SK-N-SH treated with all-trans-retinoic acid at 6 μM for 48 hours (cell line): ENCODE results near the gene ZNF627.

Experiments
- ATAC-seq: fragments of 200-7000 bp; cut with Tn5 transposase; 3 replicates; pipeline ENCODE4 v1.9.1; 2020; ENCODE audit warnings: mild to moderate bottlenecking, moderate library complexity
- ARNTL ChIP-seq: fragments of 450-650 bp; formaldehyde crosslinking; IDR thresholded peaks from 2 replicates; pipeline ENCODE4 v1.5.0; 2020; ENCODE audit warnings: low read depth, mild to moderate bottlenecking, moderate library complexity, borderline replicate concordance
- BACH2 ChIP-seq: fragments of 250-450 bp; sonication (Bioruptor Pico); IDR thresholded peaks from 2 replicates; pipeline ENCODE4 v1.9.0; 2021; ENCODE audit warnings: mild to moderate bottlenecking, borderline replicate concordance
- CSDC2 ChIP-seq: fragments of 250-450 bp; sonication (Bioruptor Pico); IDR thresholded peaks from 2 replicates; pipeline ENCODE4 v1.5.0; 2020; ENCODE audit warnings: mild to moderate bottlenecking, moderate library complexity
- CSRNP3 ChIP-seq: fragments of 250-450 bp; sonication (Bioruptor Pico); IDR thresholded peaks from 2 replicates; pipeline ENCODE4 v1.5.1; 2021; ENCODE audit warnings: mild to moderate bottlenecking, moderate library complexity
- ESRRG ChIP-seq: fragments of 250-450 bp; sonication (Bioruptor Pico); IDR thresholded peaks from 2 replicates; pipeline ENCODE4 v1.6.1; 2021; ENCODE audit warnings: mild to moderate bottlenecking
- GLIS3 ChIP-seq: fragments of 250-450 bp; sonication (Bioruptor Pico); IDR thresholded peaks from 2 replicates; pipeline ENCODE4 v1.5.0; 2020; ENCODE audit warnings: mild to moderate bottlenecking, moderate library complexity
- OSR1 ChIP-seq: fragments of 250-450 bp; sonication (Bioruptor Pico); IDR thresholded peaks from 2 replicates; pipeline ENCODE4 v1.8.0; 2022; ENCODE audit warnings: moderate library complexity, mild to moderate bottlenecking, inconsistent platforms
- PPARA ChIP-seq: fragments of 250-450 bp; sonication (Bioruptor Pico); IDR thresholded peaks from 2 replicates; pipeline ENCODE4 v1.5.0; 2020; ENCODE audit warnings: mild to moderate bottlenecking, borderline replicate concordance
- RARB ChIP-seq: fragments of 250-450 bp; sonication (Bioruptor Pico); IDR thresholded peaks from 2 replicates; pipeline ENCODE4 v1.8.0; 2021; ENCODE audit warnings: mild to moderate bottlenecking, moderate library complexity
- SNAI2 ChIP-seq: fragments of 250-450 bp; sonication (Bioruptor Pico); IDR thresholded peaks from 2 replicates; pipeline ENCODE4 v1.5.0; 2020; ENCODE audit warnings: mild to moderate bottlenecking, moderate library complexity
- TCF4 ChIP-seq: fragments of 250-450 bp; sonication (Bioruptor Pico); IDR thresholded peaks from 2 replicates; pipeline ENCODE4 v1.8.0; 2021; ENCODE audit warnings: mild to moderate bottlenecking, moderate library complexity, borderline replicate concordance
- TOX ChIP-seq: fragments of 250-450 bp; sonication (Bioruptor Pico); IDR thresholded peaks from 2 replicates; pipeline ENCODE4 v1.8.0; 2021; ENCODE audit warnings: mild to moderate bottlenecking, moderate library complexity, borderline replicate concordance
- TSHZ2 ChIP-seq: fragments of 250-450 bp; sonication (Bioruptor Pico); IDR thresholded peaks from 2 replicates; pipeline ENCODE4 v1.5.0; 2020; ENCODE audit warnings: mild to moderate bottlenecking, moderate library complexity
- ZC3H10 ChIP-seq: fragments of 250-450 bp; sonication (Bioruptor Pico); IDR thresholded peaks from 2 replicates; pipeline ENCODE4 v1.5.1; 2021; ENCODE audit warnings: mild to moderate bottlenecking, moderate library complexity
- ZFP3 ChIP-seq: fragments of 250-450 bp; sonication (Bioruptor Pico); IDR thresholded peaks from 2 replicates; pipeline ENCODE4 v1.5.0; 2020; ENCODE audit warnings: mild to moderate bottlenecking, moderate library complexity
- ZFP30 ChIP-seq: fragments of 450-650 bp; formaldehyde crosslinking; IDR thresholded peaks from 2 replicates; pipeline ENCODE4 v1.5.0; 2022; ENCODE audit warnings: mild to moderate bottlenecking, moderate library complexity
- ZNF565 ChIP-seq: fragments of 450-650 bp; formaldehyde crosslinking; conservative IDR thresholded peaks from 2 replicates; pipeline ENCODE4 v1.5.0; 2020; ENCODE audit warnings: low read depth, mild to moderate bottlenecking, moderate library complexity
- ZNF70 ChIP-seq: fragments of 450-650 bp; formaldehyde crosslinking; IDR thresholded peaks from 2 replicates; pipeline ENCODE4 v1.5.0; 2020; ENCODE audit warnings: mild to moderate bottlenecking, moderate library complexity
- ZNF8 ChIP-seq: fragments of 450-650 bp; formaldehyde crosslinking; IDR thresholded peaks from 2 replicates; pipeline ENCODE4 v1.5.0; 2020; ENCODE audit warnings: mild to moderate bottlenecking, moderate library complexity
- TF ChIP-seq, protein P1 (sequence below): fragments of 250-450 bp; sonication (Bioruptor Pico); IDR thresholded peaks from 2 replicates; pipeline ENCODE4 v1.5.1; 2020; ENCODE audit warnings: low read depth, mild to moderate bottlenecking, moderate library complexity
- TF ChIP-seq, protein P2 (sequence below): fragments of 250-450 bp; sonication (Bioruptor Pico); IDR thresholded peaks from 2 replicates; pipeline ENCODE4 v1.8.0; 2020; ENCODE audit warnings: mild to moderate bottlenecking, moderate library complexity, borderline replicate concordance

Gene ZNF627

GRCh38 chr19:11574689-11575088, 22.6 kb upstream of the ZNF627 start:
- no peak for ATAC-seq
- TF ChIP-seq ZFP3 (CRISPR knock-in tag) (no peak), RARB (CRISPR knock-in tag) (no peak)
- TF ChIP-seq, protein P1, sequence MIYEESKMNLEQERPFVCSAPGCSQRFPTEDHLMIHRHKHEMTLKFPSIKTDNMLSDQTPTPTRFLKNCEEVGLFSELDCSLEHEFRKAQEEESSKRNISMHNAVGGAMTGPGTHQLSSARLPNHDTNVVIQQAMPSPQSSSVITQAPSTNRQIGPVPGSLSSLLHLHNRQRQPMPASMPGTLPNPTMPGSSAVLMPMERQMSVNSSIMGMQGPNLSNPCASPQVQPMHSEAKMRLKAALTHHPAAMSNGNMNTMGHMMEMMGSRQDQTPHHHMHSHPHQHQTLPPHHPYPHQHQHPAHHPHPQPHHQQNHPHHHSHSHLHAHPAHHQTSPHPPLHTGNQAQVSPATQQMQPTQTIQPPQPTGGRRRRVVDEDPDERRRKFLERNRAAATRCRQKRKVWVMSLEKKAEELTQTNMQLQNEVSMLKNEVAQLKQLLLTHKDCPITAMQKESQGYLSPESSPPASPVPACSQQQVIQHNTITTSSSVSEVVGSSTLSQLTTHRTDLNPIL (CRISPR knock-in tag), result no peak
- TF ChIP-seq, all 23 proteins: peak for 0

DNA sequence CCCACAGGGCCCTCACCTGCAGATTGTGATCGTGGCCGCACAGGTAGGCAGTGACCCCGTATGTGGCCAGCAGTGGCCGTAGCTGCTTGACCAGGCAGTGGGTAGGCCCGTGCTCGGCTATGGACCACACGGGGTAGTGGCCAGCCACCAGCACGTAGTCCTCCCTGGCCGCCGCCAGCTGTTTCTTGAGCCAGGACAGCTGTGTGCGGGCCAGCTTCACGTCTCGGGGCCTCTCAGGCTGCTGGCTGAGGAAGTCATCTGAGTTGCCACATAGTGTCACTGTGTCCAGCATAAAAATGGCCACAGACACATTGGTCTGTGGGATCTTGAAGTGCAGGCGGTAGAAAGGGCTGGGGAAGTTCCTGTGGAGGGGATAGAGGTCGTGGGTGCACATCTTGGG, 21.1 kb upstream of the ZNF627 start:
- no peak for TF ChIP-seq ESRRG (CRISPR knock-in tag)
- no peak for TF ChIP-seq TOX
- no peak for TF ChIP-seq SNAI2 (CRISPR knock-in tag)
- TF ChIP-seq ZFP30 (CRISPR knock-in tag), result no peak
- TF ChIP-seq, protein P2, sequence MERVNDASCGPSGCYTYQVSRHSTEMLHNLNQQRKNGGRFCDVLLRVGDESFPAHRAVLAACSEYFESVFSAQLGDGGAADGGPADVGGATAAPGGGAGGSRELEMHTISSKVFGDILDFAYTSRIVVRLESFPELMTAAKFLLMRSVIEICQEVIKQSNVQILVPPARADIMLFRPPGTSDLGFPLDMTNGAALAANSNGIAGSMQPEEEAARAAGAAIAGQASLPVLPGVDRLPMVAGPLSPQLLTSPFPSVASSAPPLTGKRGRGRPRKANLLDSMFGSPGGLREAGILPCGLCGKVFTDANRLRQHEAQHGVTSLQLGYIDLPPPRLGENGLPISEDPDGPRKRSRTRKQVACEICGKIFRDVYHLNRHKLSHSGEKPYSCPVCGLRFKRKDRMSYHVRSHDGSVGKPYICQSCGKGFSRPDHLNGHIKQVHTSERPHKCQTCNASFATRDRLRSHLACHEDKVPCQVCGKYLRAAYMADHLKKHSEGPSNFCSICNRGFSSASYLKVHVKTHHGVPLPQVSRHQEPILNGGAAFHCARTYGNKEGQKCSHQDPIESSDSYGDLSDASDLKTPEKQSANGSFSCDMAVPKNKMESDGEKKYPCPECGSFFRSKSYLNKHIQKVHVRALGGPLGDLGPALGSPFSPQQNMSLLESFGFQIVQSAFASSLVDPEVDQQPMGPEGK, result no peak
- TF ChIP-seq OSR1 (CRISPR knock-in tag), result no peak
- TF ChIP-seq TCF4, result no peak
- no peak for TF ChIP-seq ZFP3 (CRISPR knock-in tag)
- no peak for TF ChIP-seq ZNF565 (CRISPR knock-in tag)
- TF ChIP-seq GLIS3 (CRISPR knock-in tag), result no peak
- no peak for TF ChIP-seq RARB (CRISPR knock-in tag)
- TF ChIP-seq ZC3H10, result no peak
- TF ChIP-seq ZNF8, result no peak
- no peak for TF ChIP-seq ARNTL (CRISPR knock-in tag)
- TF ChIP-seq CSDC2 (CRISPR knock-in tag), result no peak
- TF ChIP-seq PPARA (CRISPR knock-in tag), result no peak
- no peak for TF ChIP-seq ZNF70 (CRISPR knock-in tag)
- no peak for TF ChIP-seq TSHZ2 (CRISPR knock-in tag)
- no peak for TF ChIP-seq BACH2 (CRISPR knock-in tag)
- ATAC-seq, result no peak

DNA sequence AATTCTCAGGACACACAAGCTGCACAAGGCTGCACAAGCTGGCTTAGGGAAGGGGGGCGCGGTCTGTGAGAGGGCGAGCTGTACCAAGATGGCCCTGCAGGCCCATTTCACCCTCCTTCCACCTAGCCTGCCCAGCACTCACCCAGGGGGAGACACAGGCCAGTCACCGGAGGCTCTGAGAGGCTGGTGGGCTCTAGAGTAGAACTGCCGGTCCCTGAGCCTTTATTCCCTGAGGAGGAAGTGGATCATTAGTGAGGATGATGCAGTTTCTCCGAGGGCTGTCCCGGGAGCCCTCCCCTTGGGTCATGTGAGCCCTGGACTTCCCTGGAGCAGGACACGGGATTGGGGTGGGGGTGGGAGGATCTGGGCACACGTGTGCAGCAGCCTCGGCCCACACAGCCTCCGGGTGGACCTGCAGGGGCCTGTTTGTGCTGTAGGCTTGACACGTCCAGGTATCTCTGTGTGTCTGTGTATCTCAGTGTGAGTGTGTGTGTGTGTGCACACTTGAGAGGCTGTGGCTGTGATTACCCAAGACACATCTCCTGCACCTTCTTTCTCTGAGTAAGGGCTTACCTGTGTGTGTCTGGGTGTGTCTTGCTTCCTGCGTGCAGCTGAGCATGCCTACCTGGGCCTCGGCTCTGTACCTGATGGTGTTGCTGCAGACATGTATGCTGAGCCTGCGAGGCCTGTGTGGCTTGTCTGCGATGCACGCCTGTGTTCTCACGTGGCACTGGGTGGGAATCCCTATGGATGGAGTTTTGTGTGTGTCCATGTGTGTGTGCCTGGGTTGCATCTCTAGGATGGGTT, 19.6 kb upstream of the ZNF627 start, which contains the start of gene ACP5:
Gene ACP5 (minus strand): TSS at position 195 of the 807 bp plus-strand sequence. CDS start 328 bp downstream, outside the sequence.
- no peak for ATAC-seq

More for the DNA sequence above, 19.6 kb upstream of the ZNF627 start, which contains the start of gene ACP5:
- TF ChIP-seq ARNTL (CRISPR knock-in tag) (no peak), TCF4 (no peak), ZNF8 (no peak), ZNF70 (CRISPR knock-in tag) (no peak), PPARA (CRISPR knock-in tag) (no peak), CSRNP3 (no peak), OSR1 (CRISPR knock-in tag) (no peak), TSHZ2 (CRISPR knock-in tag) (no peak), ZC3H10 (no peak), BACH2 (CRISPR knock-in tag) (no peak), ZFP3 (CRISPR knock-in tag) (no peak), SNAI2 (CRISPR knock-in tag) (no peak), TOX (no peak)
- TF ChIP-seq, protein P1 (CRISPR knock-in tag), result no peak
